HCT116 (cell line): ENCODE measurements around the gene ASB7. TPM values are rescaled to one million over a fixed set of nuclear protein-coding genes. Genes with fewer than 3 reads are reported as not detected.

Experiments used
- ATAC-seq: fragments of 200-7000 bp; cut with Tn5 transposase; 2 replicates; pipeline ENCODE4 v1.9.1; 2020; ENCODE audit warnings: mild to moderate bottlenecking, moderate library complexity
- BruUV-seq: library from RNA; stranded (reverse); fragments of 400-500 nt; replicated peaks from 2 replicates; lab custom pipeline; 2021; lab: Mats Ljungman, UMichigan
- CTCF ChIA-PET: fragments of 300-600 bp; sonication (Branson Sonifier 250); formaldehyde crosslinking; loops from one replicate; lab custom pipeline; 2021; ENCODE audit warnings: antibody characterized with exemption; lab: Charles Lee
- POLR2A ChIA-PET: fragments of 300-600, 350-600 bp; sonication (Branson Sonifier 250); formaldehyde crosslinking; loops from one replicate; lab custom pipeline; 2021; ENCODE audit warnings: antibody characterized with exemption; lab: Charles Lee
- RAD21 ChIA-PET, 2 experiments: fragments of 300-600 bp; sonication (Branson Sonifier 250); formaldehyde crosslinking; loops; one replicate each; lab custom pipeline; 2023; ENCODE audit warnings: low total read pairs in 2 of 2; ENCODE audit not compliant: uncharacterized antibody in 2 of 2, unreplicated experiment in 2 of 2, low non-redundant PET in 1 of 2; lab: Charles Lee
- DNase-seq: peaks from one replicate; pipeline ENCODE4 v3.0.0-alpha.2; 2010; ENCODE audit warnings: low read depth, low spot score
- H2AFZ ChIP-seq: fragments of 200-600 bp; shearing (Covaris generic), sonication (generic); 2 replicates; pipeline ENCODE4 v1.6.1; 2017; ENCODE audit warnings: low read depth, mixed run types, mixed read lengths, antibody characterized with exemption, low read length; ENCODE audit not compliant: poor library complexity, severe bottlenecking
- H3K27ac ChIP-seq: 2 replicates; pipeline ENCODE4 v1.5.1; 2012; ENCODE audit warnings: low read depth, low read length
- H3K27me3 ChIP-seq: fragments of 200-600 bp; sonication (generic); 2 replicates; pipeline ENCODE4 v1.6.1; 2016; ENCODE audit warnings: mixed run types, low read length, mixed read lengths; ENCODE audit not compliant: insufficient read depth
- H3K36me3 ChIP-seq, 2 experiments: fragments of 200-500 bp in 1 of 2; fragments of 200-600 bp in 1 of 2; sonication (Bioruptor generic) in 1 of 2; sonication (generic) in 1 of 2; 2 replicates each; pipeline versions ENCODE4 v1.5.1 to v1.6.1; 2014 to 2016; ENCODE audit warnings: low read length in 2 of 2, inconsistent platforms in 1 of 2, mixed read lengths in 1 of 2, mixed run types in 1 of 2; ENCODE audit not compliant: insufficient read depth in 2 of 2, control insufficient read depth in 1 of 2
- H3K4me1 ChIP-seq, 2 experiments: fragments of 200-600 bp in 1 of 2; sonication (generic) in 1 of 2; 2 replicates each; pipeline versions ENCODE4 v1.5.1 to v1.6.1; 2012 to 2017; ENCODE audit warnings: low read length in 2 of 2, inconsistent platforms in 1 of 2, mild to moderate bottlenecking in 1 of 2, mixed read lengths in 1 of 2, mixed run types in 1 of 2, moderate library complexity in 1 of 2; ENCODE audit not compliant: insufficient read depth in 2 of 2, control insufficient read depth in 1 of 2
- H3K4me2 ChIP-seq: fragments of 200-600 bp; sonication (generic); 2 replicates; pipeline ENCODE4 v1.6.1; 2017; ENCODE audit warnings: mixed run types, low read length, mixed read lengths
- H3K4me3 ChIP-seq, 2 experiments: fragments of 200-600 bp in 1 of 2; sonication (generic) in 1 of 2; replicated peaks in 1 of 2; 2 replicates each; pipeline ENCODE4 v1.5.1; 2011 to 2016; ENCODE audit warnings: low read length in 2 of 2, control low read depth in 1 of 2, low read depth in 1 of 2, mild to moderate bottlenecking in 1 of 2, mixed read lengths in 1 of 2, mixed run types in 1 of 2
- H3K79me2 ChIP-seq: fragments of 200-600 bp; sonication (generic); 2 replicates; pipeline ENCODE4 v1.6.1; 2017; ENCODE audit warnings: mild to moderate bottlenecking, mixed run types, low read length, moderate library complexity, mixed read lengths; ENCODE audit not compliant: insufficient read depth
- H3K9ac ChIP-seq: fragments of 200-600 bp; sonication (generic); 2 replicates; pipeline ENCODE4 v1.6.1; 2016; ENCODE audit warnings: low read length, mixed read lengths
- H3K9me2 ChIP-seq: fragments of 200-600 bp; sonication (generic), shearing (Covaris generic); 2 replicates; pipeline ENCODE4 v1.6.1; 2017; ENCODE audit warnings: mixed run types, mild to moderate bottlenecking, moderate library complexity; ENCODE audit not compliant: insufficient read depth
- H3K9me3 ChIP-seq, 2 experiments: fragments of 200-500 bp in 1 of 2; fragments of 200-600 bp in 1 of 2; sonication (Bioruptor generic) in 1 of 2; sonication (generic) in 1 of 2; 2 replicates each; pipeline ENCODE4 v1.6.1; 2014 to 2017; ENCODE audit warnings: low read length in 2 of 2, mixed read lengths in 2 of 2, inconsistent platforms in 1 of 2, low read depth in 1 of 2, mild to moderate bottlenecking in 1 of 2, mixed run types in 1 of 2, moderate library complexity in 1 of 2; ENCODE audit not compliant: control insufficient read depth in 1 of 2, insufficient read depth in 1 of 2
- H4K20me1 ChIP-seq: fragments of 200-600 bp; sonication (generic), shearing (Covaris generic); 2 replicates; pipeline ENCODE4 v1.6.1; 2017; ENCODE audit warnings: mixed run types, mild to moderate bottlenecking, moderate library complexity; ENCODE audit not compliant: insufficient read depth
- ATF3 ChIP-seq: IDR thresholded peaks from 2 replicates; pipeline ENCODE4 v1.6.1; 2012
- CBX3 ChIP-seq: IDR thresholded peaks from 2 replicates; pipeline ENCODE4 v1.6.1; 2012; ENCODE audit warnings: low read depth
- ELF1 ChIP-seq: IDR thresholded peaks from 2 replicates; pipeline ENCODE4 v1.6.1; 2012; ENCODE audit warnings: low read depth, borderline replicate concordance
- EZH2 ChIP-seq: fragments of 200-600 bp; sonication (generic); IDR thresholded peaks from 2 replicates; pipeline ENCODE4 v1.6.1; 2017; ENCODE audit warnings: antibody characterized with exemption, mixed run types
- EZH2phosphoT487 ChIP-seq: fragments of 200-600 bp; IDR thresholded peaks from 2 replicates; pipeline ENCODE4 v1.6.1; 2018; ENCODE audit warnings: antibody characterized with exemption, borderline replicate concordance
- FOSL1 ChIP-seq: IDR thresholded peaks from 2 replicates; pipeline ENCODE4 v1.6.1; 2012; ENCODE audit warnings: low read depth
- JUND ChIP-seq: IDR thresholded peaks from 2 replicates; pipeline ENCODE4 v1.6.1; 2012
- POLR2A ChIP-seq: IDR thresholded peaks from 2 replicates; pipeline ENCODE4 v1.7.0; 2011; ENCODE audit warnings: borderline replicate concordance; ENCODE audit not compliant: insufficient read depth, insufficient read length; ENCODE audit errors: extremely low read depth
- POLR2AphosphoS5 ChIP-seq: IDR thresholded peaks from 2 replicates; pipeline ENCODE4 v1.6.1; 2011; ENCODE audit warnings: mild to moderate bottlenecking, low read depth, low read length, moderate library complexity
- RAD21 ChIP-seq: IDR thresholded peaks from 2 replicates; pipeline ENCODE4 v1.6.1; 2012; ENCODE audit warnings: low read depth, mild to moderate bottlenecking
- SIN3A ChIP-seq: IDR thresholded peaks from 2 replicates; pipeline ENCODE4 v1.6.1; 2012; ENCODE audit warnings: low read depth
- SRF ChIP-seq: IDR thresholded peaks from 2 replicates; pipeline ENCODE4 v1.6.1; 2012; ENCODE audit warnings: low read depth
- TCF7L2 ChIP-seq: IDR thresholded peaks from 2 replicates; pipeline ENCODE4 v1.7.0; 2011; ENCODE audit warnings: borderline replicate concordance, inconsistent platforms; ENCODE audit not compliant: insufficient read depth, insufficient read length; ENCODE audit errors: extremely low read depth
- YY1 ChIP-seq: IDR thresholded peaks from 2 replicates; pipeline ENCODE4 v1.6.1; 2011; ENCODE audit warnings: low read length, low read depth, moderate library complexity, mild to moderate bottlenecking; ENCODE audit not compliant: insufficient replicate concordance; ENCODE audit errors: extremely low read depth
- ZBTB33 ChIP-seq: IDR thresholded peaks from 2 replicates; pipeline ENCODE4 v1.6.1; 2011; ENCODE audit warnings: mild to moderate bottlenecking, low read length, moderate library complexity; ENCODE audit not compliant: insufficient replicate concordance; ENCODE audit errors: extremely low read depth
- ZFX ChIP-seq: fragments of 450-650 bp; IDR thresholded peaks from 2 replicates; pipeline ENCODE4 v1.6.1; 2017
- ZNF274 ChIP-seq: fragments of 200-500 bp; sonication (Bioruptor generic); IDR thresholded peaks from 2 replicates; pipeline ENCODE4 v1.6.1; 2014; ENCODE audit warnings: mild to moderate bottlenecking, low read depth, low read length, inconsistent platforms
- intact Hi-C: fragments of 100-400 bp; cut with micrococcal nuclease; formaldehyde crosslinking; loops from 2 replicates; pipeline ENCODE4 v1.10.0; 2022
- total RNA-seq: library from RNA; stranded (reverse); gene quantifications from one replicate; pipeline ENCODE4 v1.2.1, GENCODE V29; 2021; ENCODE audit not compliant: unreplicated experiment
- TF ChIP-seq, protein P1 (sequence below), 3 experiments: fragments of 200-600 bp in 1 of 3; sonication (generic) in 1 of 3; IDR thresholded peaks in 2 of 3; conservative IDR thresholded peaks in 1 of 3; 2 replicates each; pipeline ENCODE4 v1.5.1; 2012 to 2017; ENCODE audit warnings: low read depth in 2 of 3, low read length in 2 of 3, antibody characterized with exemption in 1 of 3, borderline replicate concordance in 1 of 3, control low read depth in 1 of 3, mild to moderate bottlenecking in 1 of 3, mixed read lengths in 1 of 3, mixed run types in 1 of 3, moderate library complexity in 1 of 3; ENCODE audit not compliant: insufficient read depth in 1 of 3
- TF ChIP-seq, protein P2 (sequence below): IDR thresholded peaks from 2 replicates; pipeline ENCODE4 v1.6.1; 2012; ENCODE audit warnings: low read depth
- TF ChIP-seq, protein P3 (sequence below): IDR thresholded peaks from 2 replicates; pipeline ENCODE4 v1.6.1; 2012

ASB7 gene
- total RNA-seq, 1 experiment from 2014 or later, result 16.6 TPM

DNA sequence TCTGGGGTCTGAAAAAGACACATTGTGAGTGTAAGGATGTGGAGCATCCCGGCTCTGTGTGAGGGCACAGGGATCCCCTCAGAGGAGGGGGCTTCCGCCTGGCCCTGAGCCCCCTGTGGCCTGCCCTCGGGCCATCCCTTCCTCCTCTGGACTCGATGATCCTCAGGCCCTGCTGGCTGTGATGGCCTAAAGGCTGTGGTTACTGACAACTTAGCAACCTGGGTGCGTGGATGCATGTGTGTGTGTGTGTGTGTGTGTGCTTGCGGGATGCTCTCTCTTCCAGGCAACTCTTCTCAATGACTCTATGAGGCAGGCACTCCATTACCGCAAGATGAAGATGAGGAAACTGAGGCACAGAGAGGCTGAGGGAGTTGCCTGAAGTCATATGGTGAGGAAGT is 66.0 kb downstream of the ASB7 start:
- Histone ChIP-seq H3K4me2 (no peak overlapping the region), H3K36me3 (no peaks in the 10 kb centered on the region), H3K9me3 (no peaks in the 10 kb centered on the region), H3K27me3 (no peaks in the 10 kb centered on the region), H3K4me3 (no peak overlapping the region), H4K20me1 (no peaks in the 10 kb centered on the region), H3K4me1 (peaks cover 2 to 37% of the 10 kb centered on the region in 2 experiments; a peak in 3 of 4 replicates), H3K27ac (no peak overlapping the region), H3K9ac (no peak overlapping the region), H3K9me2 (no peaks in the 10 kb centered on the region), H2AFZ (no peak overlapping the region), H3K79me2 (no peaks in the 10 kb centered on the region)
- ATAC-seq, result no peak
- no peak for TF ChIP-seq ZFX
- TF ChIP-seq, protein P1, sequence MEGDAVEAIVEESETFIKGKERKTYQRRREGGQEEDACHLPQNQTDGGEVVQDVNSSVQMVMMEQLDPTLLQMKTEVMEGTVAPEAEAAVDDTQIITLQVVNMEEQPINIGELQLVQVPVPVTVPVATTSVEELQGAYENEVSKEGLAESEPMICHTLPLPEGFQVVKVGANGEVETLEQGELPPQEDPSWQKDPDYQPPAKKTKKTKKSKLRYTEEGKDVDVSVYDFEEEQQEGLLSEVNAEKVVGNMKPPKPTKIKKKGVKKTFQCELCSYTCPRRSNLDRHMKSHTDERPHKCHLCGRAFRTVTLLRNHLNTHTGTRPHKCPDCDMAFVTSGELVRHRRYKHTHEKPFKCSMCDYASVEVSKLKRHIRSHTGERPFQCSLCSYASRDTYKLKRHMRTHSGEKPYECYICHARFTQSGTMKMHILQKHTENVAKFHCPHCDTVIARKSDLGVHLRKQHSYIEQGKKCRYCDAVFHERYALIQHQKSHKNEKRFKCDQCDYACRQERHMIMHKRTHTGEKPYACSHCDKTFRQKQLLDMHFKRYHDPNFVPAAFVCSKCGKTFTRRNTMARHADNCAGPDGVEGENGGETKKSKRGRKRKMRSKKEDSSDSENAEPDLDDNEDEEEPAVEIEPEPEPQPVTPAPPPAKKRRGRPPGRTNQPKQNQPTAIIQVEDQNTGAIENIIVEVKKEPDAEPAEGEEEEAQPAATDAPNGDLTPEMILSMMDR (IDR thresholded peaks at IDR 0.05 in 2 of 3, conservative IDR thresholded peaks at IDR 0.05 in 1 of 3; ENCODE audit: borderline replicate concordance in 1 of 3, insufficient read depth in 1 of 3, low read depth in 2 of 3, low read length in 2 of 3), result no peak
- no peak for TF ChIP-seq ZBTB33
- no peak for TF ChIP-seq JUND
- TF ChIP-seq ELF1, result no peak
- TF ChIP-seq POLR2A, result no peak
- TF ChIP-seq, protein P2, sequence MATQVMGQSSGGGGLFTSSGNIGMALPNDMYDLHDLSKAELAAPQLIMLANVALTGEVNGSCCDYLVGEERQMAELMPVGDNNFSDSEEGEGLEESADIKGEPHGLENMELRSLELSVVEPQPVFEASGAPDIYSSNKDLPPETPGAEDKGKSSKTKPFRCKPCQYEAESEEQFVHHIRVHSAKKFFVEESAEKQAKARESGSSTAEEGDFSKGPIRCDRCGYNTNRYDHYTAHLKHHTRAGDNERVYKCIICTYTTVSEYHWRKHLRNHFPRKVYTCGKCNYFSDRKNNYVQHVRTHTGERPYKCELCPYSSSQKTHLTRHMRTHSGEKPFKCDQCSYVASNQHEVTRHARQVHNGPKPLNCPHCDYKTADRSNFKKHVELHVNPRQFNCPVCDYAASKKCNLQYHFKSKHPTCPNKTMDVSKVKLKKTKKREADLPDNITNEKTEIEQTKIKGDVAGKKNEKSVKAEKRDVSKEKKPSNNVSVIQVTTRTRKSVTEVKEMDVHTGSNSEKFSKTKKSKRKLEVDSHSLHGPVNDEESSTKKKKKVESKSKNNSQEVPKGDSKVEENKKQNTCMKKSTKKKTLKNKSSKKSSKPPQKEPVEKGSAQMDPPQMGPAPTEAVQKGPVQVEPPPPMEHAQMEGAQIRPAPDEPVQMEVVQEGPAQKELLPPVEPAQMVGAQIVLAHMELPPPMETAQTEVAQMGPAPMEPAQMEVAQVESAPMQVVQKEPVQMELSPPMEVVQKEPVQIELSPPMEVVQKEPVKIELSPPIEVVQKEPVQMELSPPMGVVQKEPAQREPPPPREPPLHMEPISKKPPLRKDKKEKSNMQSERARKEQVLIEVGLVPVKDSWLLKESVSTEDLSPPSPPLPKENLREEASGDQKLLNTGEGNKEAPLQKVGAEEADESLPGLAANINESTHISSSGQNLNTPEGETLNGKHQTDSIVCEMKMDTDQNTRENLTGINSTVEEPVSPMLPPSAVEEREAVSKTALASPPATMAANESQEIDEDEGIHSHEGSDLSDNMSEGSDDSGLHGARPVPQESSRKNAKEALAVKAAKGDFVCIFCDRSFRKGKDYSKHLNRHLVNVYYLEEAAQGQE, result no peak
- TF ChIP-seq FOSL1, result no peak
- no peak for TF ChIP-seq ZNF274
- no peak for TF ChIP-seq EZH2
- TF ChIP-seq SIN3A, result no peak
- no peak for TF ChIP-seq RAD21
- TF ChIP-seq ATF3, result no peak
- TF ChIP-seq, protein P3, sequence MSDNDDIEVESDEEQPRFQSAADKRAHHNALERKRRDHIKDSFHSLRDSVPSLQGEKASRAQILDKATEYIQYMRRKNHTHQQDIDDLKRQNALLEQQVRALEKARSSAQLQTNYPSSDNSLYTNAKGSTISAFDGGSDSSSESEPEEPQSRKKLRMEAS, result no peak
- TF ChIP-seq EZH2phosphoT487, result no peak
- TF ChIP-seq CBX3, result no peak
- TF ChIP-seq POLR2AphosphoS5, result no peak
- TF ChIP-seq SRF, result no peak
- no peak for TF ChIP-seq TCF7L2
- TF ChIP-seq YY1, result no peak
- CTCF ChIA-PET, result interaction anchor here (1.6 kb wide), 1 partner anchor 205 kb away, joined by 5 read pairs; no protein-coding TSS in a partner anchor
- intact Hi-C loops, result no loop called here
- no TSS peak for BruUV-seq
- RAD21 ChIA-PET, result no interaction called here
- POLR2A ChIA-PET, result no interaction called here
- DNase-seq, result no peak
